IMR-90 (cell line): Measurements from ENCODE around the gene ZSWIM5. TPM values are rescaled to one million over a fixed set of nuclear protein-coding genes. Genes with fewer than 3 reads are reported as not detected.

Experiments used
- ATAC-seq: fragments of 200-7000 bp; cut with Tn5 transposase; 2 replicates; pipeline ENCODE4 v1.9.1; 2020; ENCODE audit warnings: low read depth, mild to moderate bottlenecking, moderate library complexity
- BruUV-seq: library from RNA; stranded (reverse); fragments of 400-500 nt; replicated peaks from 2 replicates; lab custom pipeline; 2021; lab: Mats Ljungman, UMichigan
- CTCF ChIA-PET: fragments of 300-600 bp; formaldehyde crosslinking; extraction: SDS; loops from one replicate; lab custom pipeline; 2021; ENCODE audit warnings: antibody characterized with exemption; lab: Yijun Ruan, JAX
- POLR2A ChIA-PET: fragments of 300-600 bp; sonication (Branson Sonifier 250); formaldehyde crosslinking; loops from one replicate; lab custom pipeline; 2022; ENCODE audit warnings: antibody characterized with exemption; ENCODE audit not compliant: unreplicated experiment; lab: Charles Lee
- DNase-seq: peaks from one replicate; pipeline ENCODE4 v3.0.0; 2013
- H2AFZ ChIP-seq: replicated peaks from 2 replicates; pipeline ENCODE3; 2013; ENCODE audit warnings: low read length, mild to moderate bottlenecking; ENCODE audit not compliant: poor library complexity
- H2AK5ac ChIP-seq: 2 replicates; pipeline ENCODE4 v1.6.1; 2013; ENCODE audit warnings: low read depth, low read length, inconsistent platforms
- H2AK9ac ChIP-seq: replicated peaks from 2 replicates; pipeline ENCODE3; 2013; ENCODE audit warnings: mild to moderate bottlenecking, low read depth, low read length, moderate library complexity; ENCODE audit not compliant: poor library complexity
- H2BK120ac ChIP-seq: 2 replicates; pipeline ENCODE4 v1.6.1; 2013; ENCODE audit warnings: low read depth, low read length, inconsistent platforms
- H2BK15ac ChIP-seq: 3 replicates; pipeline ENCODE4 v1.6.1; 2013; ENCODE audit warnings: low read depth, low read length, inconsistent platforms
- H2BK20ac ChIP-seq: 2 replicates; pipeline ENCODE4 v1.6.1; 2013; ENCODE audit warnings: low read depth, mild to moderate bottlenecking, inconsistent platforms, low read length, moderate library complexity
- H2BK5ac ChIP-seq: 2 replicates; pipeline ENCODE4 v1.6.1; 2013; ENCODE audit warnings: mild to moderate bottlenecking, low read depth, low read length, inconsistent platforms; ENCODE audit not compliant: poor library complexity, severe bottlenecking
- H3K14ac ChIP-seq: replicated peaks from 2 replicates; pipeline ENCODE4 v1.6.1; 2013; ENCODE audit warnings: low read depth, low read length, inconsistent platforms
- H3K18ac ChIP-seq: 2 replicates; pipeline ENCODE4 v1.6.1; 2013; ENCODE audit warnings: low read depth, low read length, control low read depth
- H3K23ac ChIP-seq: 2 replicates; pipeline ENCODE4 v1.6.1; 2013; ENCODE audit warnings: low read depth, low read length, inconsistent platforms
- H3K27ac ChIP-seq: 2 replicates; pipeline ENCODE4 v1.5.1; 2013; ENCODE audit warnings: mild to moderate bottlenecking, control low read depth, low read length; ENCODE audit not compliant: insufficient read depth
- H3K27me3 ChIP-seq: 2 replicates; pipeline ENCODE4 v1.6.1; 2013; ENCODE audit warnings: low read length; ENCODE audit not compliant: control insufficient read depth, insufficient read depth
- H3K36me3 ChIP-seq: 2 replicates; pipeline ENCODE4 v1.6.1; 2013; ENCODE audit warnings: low read length, mixed read lengths; ENCODE audit not compliant: control insufficient read depth, insufficient read depth
- H3K4ac ChIP-seq: 2 replicates; pipeline ENCODE4 v1.6.1; 2013; ENCODE audit warnings: low read depth, low read length, inconsistent platforms
- H3K4me1 ChIP-seq: 2 replicates; pipeline ENCODE4 v1.6.1; 2013; ENCODE audit warnings: low read length, mixed read lengths; ENCODE audit not compliant: control insufficient read depth, insufficient read depth
- H3K4me2 ChIP-seq: 2 replicates; pipeline ENCODE4 v1.6.1; 2013; ENCODE audit warnings: low read depth, mild to moderate bottlenecking, control low read depth, low read length, moderate library complexity
- H3K4me3 ChIP-seq: 2 replicates; pipeline ENCODE4 v1.5.1; 2013; ENCODE audit warnings: low read depth, mild to moderate bottlenecking, control low read depth, low read length, moderate library complexity; ENCODE audit not compliant: insufficient read depth
- H3K56ac ChIP-seq: 2 replicates; pipeline ENCODE4 v1.6.1; 2013; ENCODE audit warnings: low read length, inconsistent platforms; ENCODE audit not compliant: insufficient read depth; ENCODE audit errors: extremely low read depth
- H3K79me1 ChIP-seq, 2 experiments: 2 replicates each; pipeline ENCODE4 v1.6.1; 2013; ENCODE audit warnings: low read length in 2 of 2, inconsistent platforms in 1 of 2, low read depth in 1 of 2
- H3K9ac ChIP-seq: 2 replicates; pipeline ENCODE4 v1.6.1; 2013; ENCODE audit warnings: low read depth, low read length, control low read depth
- H3K9me1 ChIP-seq: 2 replicates; pipeline ENCODE4 v1.6.1; 2013; ENCODE audit warnings: low read length, inconsistent platforms; ENCODE audit not compliant: insufficient read depth
- H3K9me3 ChIP-seq: 2 replicates; pipeline ENCODE4 v1.6.1; 2013; ENCODE audit warnings: low read length; ENCODE audit not compliant: control insufficient read depth, insufficient read depth
- H4K20me1 ChIP-seq: 2 replicates; pipeline ENCODE4 v1.6.1; 2013; ENCODE audit warnings: low read length, inconsistent platforms; ENCODE audit not compliant: insufficient read depth
- H4K5ac ChIP-seq: 2 replicates; pipeline ENCODE4 v1.6.1; 2013; ENCODE audit warnings: mild to moderate bottlenecking, low read depth, low read length, control low read depth
- H4K8ac ChIP-seq, 2 experiments: 2 replicates each; pipeline ENCODE4 v1.6.1; 2013; ENCODE audit warnings: low read depth in 2 of 2, low read length in 2 of 2, control low read depth in 1 of 2, inconsistent platforms in 1 of 2
- H4K91ac ChIP-seq: 2 replicates; pipeline ENCODE4 v1.6.1; 2013; ENCODE audit warnings: low read depth, low read length, inconsistent platforms; ENCODE audit not compliant: insufficient read depth
- BHLHE40 ChIP-seq: fragments of 150-350 bp; IDR thresholded peaks from 2 replicates; pipeline ENCODE4 v1.6.1; 2016; ENCODE audit warnings: mild to moderate bottlenecking, low read depth, low read length
- MAFK ChIP-seq: IDR thresholded peaks from 2 replicates; pipeline ENCODE4 v1.6.1; 2012; ENCODE audit warnings: low read depth, low read length, improper control_type of control experiment
- MAZ ChIP-seq: IDR thresholded peaks from 2 replicates; pipeline ENCODE4 v1.6.1; 2012; ENCODE audit warnings: low read depth, mild to moderate bottlenecking, low read length, improper control_type of control experiment, moderate library complexity, borderline replicate concordance
- MXI1 ChIP-seq: IDR thresholded peaks from 2 replicates; pipeline ENCODE4 v1.6.1; 2012; ENCODE audit warnings: low read depth, mild to moderate bottlenecking, low read length, moderate library complexity, borderline replicate concordance
- NFE2L2 ChIP-seq: fragments of 150-350 bp; IDR thresholded peaks from 2 replicates; pipeline ENCODE4 v1.6.1; 2016; ENCODE audit warnings: low read depth, mild to moderate bottlenecking, low read length
- POLR2A ChIP-seq: IDR thresholded peaks from 2 replicates; pipeline ENCODE4 v1.6.1; 2012; ENCODE audit warnings: mild to moderate bottlenecking, low read depth, low read length
- RAD21 ChIP-seq: IDR thresholded peaks from 2 replicates; pipeline ENCODE4 v1.6.1; 2012; ENCODE audit warnings: low read length, improper control_type of control experiment
- RFX5 ChIP-seq: IDR thresholded peaks from 2 replicates; pipeline ENCODE4 v1.8.0; 2012; ENCODE audit warnings: low read depth, mild to moderate bottlenecking, low read length, moderate library complexity
- SMC3 ChIP-seq: fragments of 150-350 bp; IDR thresholded peaks from 2 replicates; pipeline ENCODE4 v1.6.1; 2016; ENCODE audit warnings: low read depth, mild to moderate bottlenecking, antibody characterized with exemption, low read length, moderate library complexity
- WGBS, 2 experiments: methylation state at CpG; one replicate each; pipeline versions ENCODE4 v1.1.5 to v1.1.7; 2013; ENCODE audit warnings: missing lambda C conversion rate in 2 of 2; ENCODE audit not compliant: insufficient read length in 1 of 2; ENCODE audit errors: extremely low coverage in 2 of 2; 5-methylcytosine and 5-hydroxymethylcytosine counted together
- dilution Hi-C: fragments of 300-500 bp; cut with HindIII; formaldehyde crosslinking; loops from one replicate; pipeline ENCODE4 v1.14.3; 2018; ENCODE audit warnings: low sequenced_read_pairs; ENCODE audit not compliant: unreplicated experiment
- in situ Hi-C: fragments of 300-500 bp; cut with MboI; formaldehyde crosslinking; loops from 3 replicates; pipeline ENCODE4 v1.14.3; 2019; ENCODE audit warnings: low sequenced_read_pairs, inconsistent platforms, mixed read lengths
- intact Hi-C: fragments of 100-400 bp; cut with micrococcal nuclease; formaldehyde crosslinking; loops from 2 replicates; pipeline ENCODE4 v1.10.0; 2022
- polyA plus RNA-seq, 3 experiments: library from polyadenylated mRNA; depleted of rRNA; stranded (reverse); fragments of >200 nt; gene quantifications; 2 replicates each; pipeline ENCODE4 v1.2.3, GENCODE V29; 2012; ENCODE audit warnings: low replicate concordance in 1 of 3
- total RNA-seq: library from RNA; depleted of rRNA; stranded (reverse); fragments of >200 nt; gene quantifications from 2 replicates; pipeline ENCODE4 v1.2.3, GENCODE V29; 2012
- TF ChIP-seq, protein P1 (sequence below): conservative IDR thresholded peaks from 2 replicates; pipeline ENCODE4 v1.5.1; 2012; ENCODE audit warnings: mild to moderate bottlenecking, low read depth, low read length, improper control_type of control experiment
- TF ChIP-seq, protein P2 (sequence below): fragments of 150-350 bp; IDR thresholded peaks from 2 replicates; pipeline ENCODE4 v1.6.1; 2016; ENCODE audit warnings: low read depth, mild to moderate bottlenecking, low read length, moderate library complexity, borderline replicate concordance

ZSWIM5 gene
- total and polyA plus RNA-seq, 2 of the 4 experiments (the other 2 are of a cell fraction), result under 0.01 to 0.03 TPM

DNA sequence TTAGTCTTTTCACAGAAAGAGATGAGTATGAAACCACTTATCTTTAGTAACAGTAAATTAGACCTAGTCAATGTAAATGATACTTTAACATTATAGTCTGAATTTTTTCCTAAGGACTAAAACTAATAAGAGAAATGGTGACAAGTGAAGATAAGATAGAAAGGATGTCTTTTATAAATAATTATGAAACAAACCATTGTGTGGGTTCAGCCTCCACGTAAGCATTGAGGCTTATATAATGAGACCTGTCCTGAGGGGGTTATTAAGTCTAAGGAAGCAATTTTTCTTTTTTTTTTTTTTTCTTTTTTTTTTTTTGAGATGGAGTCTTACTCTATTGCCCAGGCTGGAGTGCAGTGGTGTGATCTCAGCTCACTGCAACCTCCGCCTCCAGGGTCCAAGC lies 138.6 kb downstream of the ZSWIM5 start:
- DNase-seq, result no peak
- no peak overlapping the region for H3K14ac ChIP-seq
- ChIA-PET POLR2A (no interaction called here), CTCF (no interaction called here)
- no peaks in the 10 kb centered on the region for H3K4me1 ChIP-seq
- no peak overlapping the region for H3K4ac ChIP-seq
- no CpG with 5 or more reads among the region's 2 CpGs for WGBS, 2 experiments
- dilution Hi-C loops (no loop called here), intact Hi-C loops (no loop called here), in situ Hi-C loops (no loop called here)
- no peak overlapping the region for H3K23ac ChIP-seq
- no peak overlapping the region for H2BK20ac ChIP-seq
- H3K9me1 ChIP-seq, result no peaks in the 10 kb centered on the region
- ATAC-seq, result no peak
- H3K9ac ChIP-seq, result no peak overlapping the region
- H3K4me3 ChIP-seq, result no peak overlapping the region
- H2AK5ac ChIP-seq, result no peak overlapping the region
- H2AFZ ChIP-seq, result no peak overlapping the region
- no peaks in the 10 kb centered on the region for H4K20me1 ChIP-seq
- no peak overlapping the region for H3K18ac ChIP-seq
- no peak overlapping the region for H2AK9ac ChIP-seq
- H3K36me3 ChIP-seq, result no peaks in the 10 kb centered on the region
- no peak overlapping the region for H4K91ac ChIP-seq
- TF ChIP-seq NFE2L2, result no peak
- no peak for TF ChIP-seq MXI1
- TF ChIP-seq BHLHE40, result no peak
- TF ChIP-seq, protein P1, sequence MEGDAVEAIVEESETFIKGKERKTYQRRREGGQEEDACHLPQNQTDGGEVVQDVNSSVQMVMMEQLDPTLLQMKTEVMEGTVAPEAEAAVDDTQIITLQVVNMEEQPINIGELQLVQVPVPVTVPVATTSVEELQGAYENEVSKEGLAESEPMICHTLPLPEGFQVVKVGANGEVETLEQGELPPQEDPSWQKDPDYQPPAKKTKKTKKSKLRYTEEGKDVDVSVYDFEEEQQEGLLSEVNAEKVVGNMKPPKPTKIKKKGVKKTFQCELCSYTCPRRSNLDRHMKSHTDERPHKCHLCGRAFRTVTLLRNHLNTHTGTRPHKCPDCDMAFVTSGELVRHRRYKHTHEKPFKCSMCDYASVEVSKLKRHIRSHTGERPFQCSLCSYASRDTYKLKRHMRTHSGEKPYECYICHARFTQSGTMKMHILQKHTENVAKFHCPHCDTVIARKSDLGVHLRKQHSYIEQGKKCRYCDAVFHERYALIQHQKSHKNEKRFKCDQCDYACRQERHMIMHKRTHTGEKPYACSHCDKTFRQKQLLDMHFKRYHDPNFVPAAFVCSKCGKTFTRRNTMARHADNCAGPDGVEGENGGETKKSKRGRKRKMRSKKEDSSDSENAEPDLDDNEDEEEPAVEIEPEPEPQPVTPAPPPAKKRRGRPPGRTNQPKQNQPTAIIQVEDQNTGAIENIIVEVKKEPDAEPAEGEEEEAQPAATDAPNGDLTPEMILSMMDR, result no peak
- no peak for TF ChIP-seq MAFK
- TF ChIP-seq, protein P2, sequence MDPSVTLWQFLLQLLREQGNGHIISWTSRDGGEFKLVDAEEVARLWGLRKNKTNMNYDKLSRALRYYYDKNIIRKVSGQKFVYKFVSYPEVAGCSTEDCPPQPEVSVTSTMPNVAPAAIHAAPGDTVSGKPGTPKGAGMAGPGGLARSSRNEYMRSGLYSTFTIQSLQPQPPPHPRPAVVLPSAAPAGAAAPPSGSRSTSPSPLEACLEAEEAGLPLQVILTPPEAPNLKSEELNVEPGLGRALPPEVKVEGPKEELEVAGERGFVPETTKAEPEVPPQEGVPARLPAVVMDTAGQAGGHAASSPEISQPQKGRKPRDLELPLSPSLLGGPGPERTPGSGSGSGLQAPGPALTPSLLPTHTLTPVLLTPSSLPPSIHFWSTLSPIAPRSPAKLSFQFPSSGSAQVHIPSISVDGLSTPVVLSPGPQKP, result no peak
- TF ChIP-seq SMC3, result no peak
- no peak for TF ChIP-seq RAD21
- no peak for TF ChIP-seq MAZ
- TF ChIP-seq POLR2A, result no peak
- TF ChIP-seq RFX5, result no peak
- H3K27me3 ChIP-seq, result 0 out of 2 replicates have a peak, but pooled peaks cover 1% of the 10 kb centered on the region
- H4K8ac ChIP-seq, result no peak overlapping the region
- H3K4me2 ChIP-seq, result no peak overlapping the region
- no TSS peak for BruUV-seq
- H2BK120ac ChIP-seq, result no peak overlapping the region
- no peak overlapping the region for H4K5ac ChIP-seq
- H3K9me3 ChIP-seq, result no peaks in the 10 kb centered on the region
- H3K56ac ChIP-seq, result no peak overlapping the region
- no peak overlapping the region for H2BK15ac ChIP-seq
- no peak overlapping the region for H3K27ac ChIP-seq
- H3K79me1 ChIP-seq, result no peaks in the 10 kb centered on the region
- no peak overlapping the region for H2BK5ac ChIP-seq
